Small intestine (tissue), 7 donors: ENCODE data around the gene NFATC3. TPM values are rescaled to one million over a fixed set of nuclear protein-coding genes. Genes with fewer than 3 reads are reported as not detected.

Experiments used
- DNase-seq, 2 donors: peaks; one replicate each; pipeline versions ENCODE4 v3.0.0 to v3.0.0-alpha.2; 2013
- FAIRE-seq: peaks from 2 replicates; lab custom pipeline; 2012; peaks lifted over from hg19 to GRCh38; lab: Jason Lieb, UNC
- H3K27ac ChIP-seq, 3 donors: one replicate each; pipeline ENCODE4 v1.5.1; 2013; ENCODE audit warnings: low read length in 2 of 3, mild to moderate bottlenecking in 2 of 3, control low read depth in 1 of 3, inconsistent platforms in 1 of 3, low read depth in 1 of 3, moderate library complexity in 1 of 3
- H3K27me3 ChIP-seq, 3 donors: one replicate each; pipeline ENCODE4 v1.6.1; 2013; ENCODE audit warnings: low read length in 3 of 3, inconsistent platforms in 1 of 3; ENCODE audit not compliant: control insufficient read depth in 3 of 3, insufficient read depth in 3 of 3
- H3K36me3 ChIP-seq, 3 donors: one replicate each; pipeline ENCODE4 v1.6.1; 2013; ENCODE audit warnings: low read length in 3 of 3, inconsistent platforms in 1 of 3, low read depth in 1 of 3, mild to moderate bottlenecking in 1 of 3, moderate library complexity in 1 of 3; ENCODE audit not compliant: control insufficient read depth in 3 of 3, insufficient read depth in 2 of 3
- H3K4me1 ChIP-seq, 3 donors: one replicate each; pipeline ENCODE4 v1.6.1; 2013; ENCODE audit warnings: low read length in 2 of 3, inconsistent platforms in 1 of 3, low read depth in 1 of 3, mild to moderate bottlenecking in 1 of 3, moderate library complexity in 1 of 3; ENCODE audit not compliant: control insufficient read depth in 3 of 3, insufficient read depth in 2 of 3
- H3K4me3 ChIP-seq, 3 donors: one replicate each; pipeline ENCODE4 v1.5.1; 2013; ENCODE audit warnings: low read length in 3 of 3, control low read depth in 1 of 3, inconsistent platforms in 1 of 3, low read depth in 1 of 3, mild to moderate bottlenecking in 1 of 3, moderate library complexity in 1 of 3
- H3K9me3 ChIP-seq, 2 donors: one replicate each; pipeline ENCODE4 v1.6.1; 2013; ENCODE audit warnings: low read depth in 1 of 2, low read length in 1 of 2; ENCODE audit not compliant: control insufficient read depth in 2 of 2, insufficient read depth in 1 of 2
- WGBS, 3 donors: extraction: QIAGEN DNeasy Blood & Tissue Kit; methylation state at CpG; one replicate each; pipeline ENCODE4 v1.1.7; 2013; 5-methylcytosine and 5-hydroxymethylcytosine counted together
- polyA plus RNA-seq, 4 donors: library from polyadenylated mRNA; stranded (reverse) in 3 of 4; unstranded in 1 of 4; fragments of 200-250 nt in 3 of 4; fragments of 120-200 nt in 1 of 4; gene quantifications; one replicate each; pipeline versions ENCODE4 v1.2.1 to v1.2.3, GENCODE V29; 2013
- donor health status: healthy with polysubstance abuse.
- donor health status: control.
- donor health status: control.
- donor health status: Bipolar disorder and iron deficiency.
- donor health status: healthy.

The NFATC3 gene
- polyA plus RNA-seq, 4 donors, result 10.8 to 26.8 (median 13.7) TPM

- WGBS, 3 donors, result 94 to 97% (median 95%) methylated on average over 27 of the region's 27 CpGs
- no peak overlapping the region for H3K4me3 ChIP-seq
- H3K27me3 ChIP-seq, result no peaks in the 10 kb centered on the region
- peaks cover 0 to 57% (median 6%) of the 10 kb centered on the region in 3 donors for H3K36me3 ChIP-seq
- H3K9me3 ChIP-seq, result no peaks in the 10 kb centered on the region
- peaks cover 3 to 31% (median 4%) of the 10 kb centered on the region in 3 donors for H3K4me1 ChIP-seq
- H3K27ac ChIP-seq, result no peak overlapping the region
- FAIRE-seq (no peak), DNase-seq (no peak)
Observed at GRCh38 chr16:68259007-68259825, 174.0 kb downstream of the NFATC3 start.

- FAIRE-seq (no peak), DNase-seq (no peak)
- 35 to 37% (median 36%) methylated on average over 11 of the region's 11 CpGs for WGBS, 3 donors
- Histone ChIP-seq H3K4me1 (peaks cover 0 to 34% (median 2%) of the 10 kb centered on the region in 3 donors), H3K27me3 (no peaks in the 10 kb centered on the region), H3K9me3 (no peaks in the 10 kb centered on the region), H3K4me3 (peak overlapping the region; percentile 69 to 85 (median 82)), H3K27ac (peak overlapping the region; percentile 85 to 98 (median 86)), H3K36me3 (peaks cover 0 to 27% (median 5%) of the 10 kb centered on the region in 3 donors)
Observed at GRCh38 chr16:68263559-68264127, 178.5 kb downstream of the NFATC3 start.

GRCh38 chr16:68264128-68265077 lies 179.2 kb downstream of the NFATC3 start, which contains the start of gene SLC7A6:
Gene SLC7A6 (plus strand): TSS chr16:68264526. CDS start chr16:68274727, 10,201 bp downstream.
- peak within 1 kb of the TSS; percentile 69 to 85 (median 82) for H3K4me3 ChIP-seq
- DNase-seq (peak; percentile 63 to 83), FAIRE-seq (no peak)
- H3K4me1 ChIP-seq, result peaks cover 0 to 35% (median 2%) of the 10 kb centered on the region in 3 donors
- H3K36me3 ChIP-seq, result peaks cover 0 to 19% (median 5%) of the 10 kb centered on the region in 3 donors
- 0 to 1% (median 0%) methylated on average over 74 to 123 of the region's 123 CpGs for WGBS, 3 donors
- H3K27ac ChIP-seq, result peak within 1 kb of the TSS; percentile 85 to 98 (median 86)
- H3K9me3 ChIP-seq, result no peaks in the 10 kb centered on the region
- no peaks in the 10 kb centered on the region for H3K27me3 ChIP-seq

- FAIRE-seq (no peak), DNase-seq (peak; percentile 83 to 87)
- Histone ChIP-seq H3K36me3 (peaks cover 0 to 10% (median 0%) of the 10 kb centered on the region in 3 donors), H3K4me3 (peak overlapping the region; percentile 59 to 85 (median 82)), H3K4me1 (peaks cover 0 to 38% (median 2%) of the 10 kb centered on the region in 3 donors), H3K9me3 (no peaks in the 10 kb centered on the region), H3K27me3 (no peaks in the 10 kb centered on the region), H3K27ac (peak overlapping the region; percentile 82 to 98 (median 86))
- 2 to 5% (median 5%) methylated on average over 23 of the region's 23 CpGs for WGBS, 3 donors
Observed at GRCh38 chr16:68265078-68265920, 180.1 kb downstream of the NFATC3 start.

GRCh38 chr16:68267612-68268405 lies 182.6 kb downstream of the NFATC3 start:
- no peak overlapping the region for H3K4me3 ChIP-seq
- peaks cover 0 to 49% (median 2%) of the 10 kb centered on the region in 3 donors for H3K4me1 ChIP-seq
- H3K27me3 ChIP-seq, result no peaks in the 10 kb centered on the region
- peaks cover 0 to 4% (median 0%) of the 10 kb centered on the region in 3 donors for H3K36me3 ChIP-seq
- H3K9me3 ChIP-seq, result no peaks in the 10 kb centered on the region
- DNase-seq (peak; percentile 63 to 64), FAIRE-seq (no peak)
- 34 to 59% (median 46%) methylated on average over 6 of the region's 6 CpGs for WGBS, 3 donors
- peak overlapping the region in 1 of 3 donors; percentile 52 for H3K27ac ChIP-seq

GRCh38 chr16:68269793-68270192 lies 184.6 kb downstream of the NFATC3 start:
- Histone ChIP-seq H3K4me1 (peaks cover 0 to 46% (median 2%) of the 10 kb centered on the region in 3 donors), H3K27ac (no peak overlapping the region), H3K36me3 (peaks cover 0 to 12% (median 2%) of the 10 kb centered on the region in 3 donors), H3K27me3 (no peaks in the 10 kb centered on the region), H3K9me3 (no peaks in the 10 kb centered on the region), H3K4me3 (no peak overlapping the region)
- DNase-seq (no peak), FAIRE-seq (no peak)
- WGBS, 3 donors, result 94 to 97% (median 97%) methylated on average over 4 of the region's 4 CpGs

- peaks cover 0 to 42% (median 2%) of the 10 kb centered on the region in 3 donors for H3K4me1 ChIP-seq
- no peak overlapping the region for H3K27ac ChIP-seq
- H3K4me3 ChIP-seq, result no peak overlapping the region
- H3K36me3 ChIP-seq, result peaks cover 0 to 16% (median 3%) of the 10 kb centered on the region in 3 donors
- WGBS, 3 donors, result 0 to 57% (median 5%) methylated on average over 1 of the region's 1 CpG
- DNase-seq (no peak), FAIRE-seq (no peak)
- H3K9me3 ChIP-seq, result no peaks in the 10 kb centered on the region
- no peaks in the 10 kb centered on the region for H3K27me3 ChIP-seq
Observed at GRCh38 chr16:68270353-68270752, 185.2 kb downstream of the NFATC3 start.
